Central memory CD8-positive, alpha-beta T cell (primary cell): ENCODE results near the gene COL23A1.

ENCODE experiments used
- ATAC-seq: fragments of 150-1000 bp; cut with Tn5 transposase; replicated peaks from 2 replicates; pipeline ENCODE4 v1.10.0; 2022; ENCODE audit warnings: mild to moderate bottlenecking, moderate FRiP score, moderate number of reproducible peaks; ENCODE audit not compliant: poor library complexity, severe bottlenecking; ENCODE audit errors: extremely low read depth
- DNase-seq, 2 donors: peaks; one replicate each; pipeline ENCODE4 v3.0.0; 2021; ENCODE audit warnings: low spot score in 2 of 2
- H3K27ac Mint-ChIP-seq: one replicate; pipeline ENCODE4 v1.8.0; 2022; ENCODE audit warnings: low read depth, mild to moderate bottlenecking, moderate library complexity, mixed read lengths
- H3K27me3 Mint-ChIP-seq: one replicate; pipeline ENCODE4 v1.8.0; 2022; ENCODE audit warnings: mixed read lengths
- H3K36me3 Mint-ChIP-seq: one replicate; pipeline ENCODE4 v1.8.0; 2022; ENCODE audit warnings: mild to moderate bottlenecking, moderate library complexity, mixed read lengths; ENCODE audit not compliant: insufficient read depth
- H3K4me1 Mint-ChIP-seq: one replicate; pipeline ENCODE4 v1.8.0; 2022; ENCODE audit warnings: mixed read lengths
- H3K4me3 Mint-ChIP-seq: one replicate; pipeline ENCODE4 v1.8.0; 2022; ENCODE audit warnings: mild to moderate bottlenecking, moderate library complexity, mixed read lengths
- H3K9me3 Mint-ChIP-seq: one replicate; pipeline ENCODE4 v1.8.0; 2022; ENCODE audit warnings: mixed read lengths

The COL23A1 gene

GRCh38 chr5:178563621-178564020, 26.6 kb downstream of the COL23A1 start:
- Mint-ChIP-seq H3K27me3 (peaks cover 50% of the 10 kb centered on the region), H3K4me3 (no peak overlapping the region), H3K9me3 (no peaks in the 10 kb centered on the region), H3K4me1 (no peaks in the 10 kb centered on the region), H3K27ac (no peak overlapping the region), H3K36me3 (no peaks in the 10 kb centered on the region)
- no peak for ATAC-seq
- no peak for DNase-seq

DNA sequence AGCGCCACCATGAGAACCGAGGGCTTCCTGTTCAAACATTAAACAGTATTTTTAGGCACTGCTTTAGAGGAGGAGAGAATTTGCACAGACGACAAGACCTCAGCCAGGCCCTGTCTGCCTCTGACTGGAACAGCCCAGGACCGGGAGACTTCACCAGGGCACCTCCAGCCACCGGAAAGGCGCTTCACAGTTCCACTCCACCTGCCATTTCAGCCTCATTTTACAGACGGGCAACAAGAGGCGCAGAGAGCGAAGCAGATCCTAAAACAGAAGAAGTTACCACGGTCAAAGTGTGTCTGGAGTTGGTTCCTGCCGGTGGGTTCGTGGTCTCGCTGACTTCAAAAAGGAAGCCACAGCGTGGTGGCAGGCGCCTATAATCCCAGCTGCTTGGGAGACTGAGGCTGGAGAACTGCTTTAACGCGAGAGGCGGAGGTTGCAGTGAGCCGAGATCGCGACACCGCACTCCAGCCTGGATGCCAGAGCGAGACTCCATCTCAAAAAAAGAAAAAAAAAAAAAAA, 28.4 kb downstream of the COL23A1 start:
- no peak for ATAC-seq
- H3K9me3 Mint-ChIP-seq, result no peaks in the 10 kb centered on the region
- no peaks in the 10 kb centered on the region for H3K36me3 Mint-ChIP-seq
- no peak overlapping the region for H3K4me3 Mint-ChIP-seq
- H3K27me3 Mint-ChIP-seq, result peaks cover 59% of the 10 kb centered on the region
- no peak for DNase-seq
- H3K27ac Mint-ChIP-seq, result no peak overlapping the region
- no peaks in the 10 kb centered on the region for H3K4me1 Mint-ChIP-seq

DNA sequence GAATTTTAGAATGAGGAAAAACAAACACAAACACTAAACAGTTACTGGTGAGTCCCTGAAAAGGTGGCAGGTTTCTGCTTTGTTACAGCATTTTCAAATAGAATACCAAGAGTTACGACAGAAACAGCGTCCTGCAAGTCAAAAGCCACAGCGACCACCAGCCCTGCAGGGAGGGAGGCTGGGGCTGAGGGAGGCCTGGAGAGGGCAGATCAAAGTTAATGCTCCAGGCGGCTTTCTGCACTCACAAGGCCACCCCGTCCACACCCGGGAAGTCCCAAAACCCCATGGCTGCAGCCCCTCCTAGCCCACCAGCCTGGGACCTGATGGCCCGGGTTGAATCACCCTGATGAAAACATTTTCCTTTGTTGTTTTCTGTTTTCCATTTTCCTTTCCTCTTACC, 29.3 kb downstream of the COL23A1 start:
- DNase-seq (no peak), ATAC-seq (no peak)
- H3K4me3 Mint-ChIP-seq, result no peak overlapping the region
- peaks cover 61% of the 10 kb centered on the region for H3K27me3 Mint-ChIP-seq
- H3K36me3 Mint-ChIP-seq, result no peaks in the 10 kb centered on the region
- no peaks in the 10 kb centered on the region for H3K4me1 Mint-ChIP-seq
- H3K9me3 Mint-ChIP-seq, result no peaks in the 10 kb centered on the region
- H3K27ac Mint-ChIP-seq, result no peak overlapping the region

GRCh38 chr5:178557416-178557815, 32.8 kb downstream of the COL23A1 start:
- no peaks in the 10 kb centered on the region for H3K36me3 Mint-ChIP-seq
- H3K4me1 Mint-ChIP-seq, result no peaks in the 10 kb centered on the region
- ATAC-seq (no peak), DNase-seq (no peak)
- H3K27ac Mint-ChIP-seq, result no peak overlapping the region
- H3K27me3 Mint-ChIP-seq, result peaks cover 61% of the 10 kb centered on the region
- H3K9me3 Mint-ChIP-seq, result no peaks in the 10 kb centered on the region
- H3K4me3 Mint-ChIP-seq, result no peak overlapping the region

GRCh38 chr5:178555771-178556211, 34.4 kb downstream of the COL23A1 start:
- Mint-ChIP-seq H3K4me1 (no peaks in the 10 kb centered on the region), H3K27me3 (peaks cover 61% of the 10 kb centered on the region), H3K4me3 (no peak overlapping the region), H3K27ac (no peak overlapping the region), H3K9me3 (no peaks in the 10 kb centered on the region), H3K36me3 (no peaks in the 10 kb centered on the region)
- ATAC-seq, result no peak
- DNase-seq, result no peak

DNA sequence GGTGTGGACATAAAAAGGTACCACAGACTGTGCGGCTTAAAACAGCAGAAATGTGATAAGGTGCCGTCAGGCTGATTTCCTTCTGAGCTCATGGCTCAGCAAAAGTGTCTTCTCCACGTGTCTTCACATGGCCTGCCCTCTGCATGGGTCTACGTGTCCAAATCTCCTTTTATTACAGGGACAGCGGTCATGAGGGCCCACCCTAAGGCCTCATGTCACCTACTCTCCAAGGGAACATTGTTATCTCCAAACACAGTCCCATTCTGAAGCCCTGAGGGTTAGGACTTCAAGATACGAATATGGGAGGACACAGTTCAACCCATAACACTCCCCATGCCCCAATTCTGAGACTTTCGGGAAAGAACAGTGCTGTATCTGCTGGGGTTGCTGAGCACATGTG, 35.2 kb downstream of the COL23A1 start:
- Mint-ChIP-seq H3K36me3 (no peaks in the 10 kb centered on the region), H3K9me3 (no peaks in the 10 kb centered on the region), H3K4me1 (no peaks in the 10 kb centered on the region), H3K4me3 (no peak overlapping the region), H3K27ac (no peak overlapping the region), H3K27me3 (peaks cover 55% of the 10 kb centered on the region)
- no peak for ATAC-seq
- DNase-seq, result no peak

DNA sequence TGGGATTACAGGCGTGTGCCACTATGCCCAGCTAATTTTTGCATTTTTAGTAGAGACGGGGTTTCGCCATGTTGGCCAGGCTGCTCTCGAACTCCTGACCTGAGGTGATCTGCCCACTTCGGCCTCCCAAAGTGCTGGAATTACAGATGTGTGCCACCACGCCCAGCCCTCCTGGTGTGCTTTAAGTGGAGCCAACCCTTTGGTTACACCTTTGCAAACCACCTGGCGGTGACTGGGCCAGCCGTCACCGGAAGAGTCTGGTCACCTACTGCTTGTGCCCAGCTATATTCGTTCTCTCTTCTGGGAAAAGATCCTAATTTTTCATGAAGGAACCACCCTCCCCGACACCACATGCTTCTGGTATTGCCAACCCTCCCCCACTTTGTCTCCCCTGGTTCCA, 35.9 kb downstream of the COL23A1 start:
- Mint-ChIP-seq H3K9me3 (no peaks in the 10 kb centered on the region), H3K4me1 (no peaks in the 10 kb centered on the region), H3K4me3 (no peak overlapping the region), H3K27me3 (peaks cover 48% of the 10 kb centered on the region), H3K36me3 (no peaks in the 10 kb centered on the region), H3K27ac (no peak overlapping the region)
- ATAC-seq (no peak), DNase-seq (no peak)

DNA sequence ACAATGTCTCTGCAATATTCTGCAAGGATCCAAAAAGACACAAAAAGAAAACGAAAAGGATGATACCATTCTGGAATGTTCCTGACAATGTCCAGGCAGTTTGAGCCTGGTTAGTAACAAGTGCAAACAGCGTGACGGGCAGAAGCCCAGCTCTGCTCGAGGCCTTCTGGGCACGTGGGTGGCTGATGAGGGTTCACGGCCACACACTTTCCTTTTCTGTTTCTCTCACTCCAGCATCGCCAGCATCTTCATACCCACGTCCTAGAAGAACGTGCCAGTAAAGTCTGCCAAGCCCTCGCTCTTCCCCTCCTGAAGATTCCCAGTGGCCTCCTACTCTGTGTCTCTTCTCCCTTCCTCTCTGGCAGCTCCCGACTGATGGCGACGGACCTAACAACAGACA, 36.7 kb downstream of the COL23A1 start:
- Mint-ChIP-seq H3K27ac (no peak overlapping the region), H3K36me3 (no peaks in the 10 kb centered on the region), H3K4me1 (no peaks in the 10 kb centered on the region), H3K9me3 (no peaks in the 10 kb centered on the region), H3K27me3 (peaks cover 40% of the 10 kb centered on the region), H3K4me3 (no peak overlapping the region)
- no peak for ATAC-seq
- DNase-seq, result no peak

DNA sequence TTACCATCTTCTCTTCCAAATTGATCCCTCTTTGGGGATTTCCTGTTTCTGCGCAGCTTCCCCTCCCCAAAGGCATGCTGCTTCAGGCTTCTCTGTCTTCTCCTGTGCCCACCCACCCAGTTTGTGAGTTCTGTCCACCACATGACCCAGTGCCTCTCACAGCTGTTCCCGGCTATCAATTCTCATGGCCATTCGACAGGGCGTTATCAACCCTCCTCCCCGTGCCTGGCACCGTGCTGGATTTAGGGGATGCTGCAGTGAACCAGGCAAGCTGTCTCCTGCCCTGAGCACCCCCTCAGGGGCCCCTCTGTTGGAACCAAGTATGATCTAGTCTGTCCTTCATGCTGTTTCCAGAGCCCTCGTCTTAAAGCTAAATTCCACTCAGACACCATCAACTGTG, 38.7 kb downstream of the COL23A1 start:
- Mint-ChIP-seq H3K36me3 (no peaks in the 10 kb centered on the region), H3K4me3 (no peak overlapping the region), H3K9me3 (no peaks in the 10 kb centered on the region), H3K27me3 (peaks cover 26% of the 10 kb centered on the region), H3K4me1 (no peaks in the 10 kb centered on the region), H3K27ac (no peak overlapping the region)
- ATAC-seq (no peak), DNase-seq (no peak)

DNA sequence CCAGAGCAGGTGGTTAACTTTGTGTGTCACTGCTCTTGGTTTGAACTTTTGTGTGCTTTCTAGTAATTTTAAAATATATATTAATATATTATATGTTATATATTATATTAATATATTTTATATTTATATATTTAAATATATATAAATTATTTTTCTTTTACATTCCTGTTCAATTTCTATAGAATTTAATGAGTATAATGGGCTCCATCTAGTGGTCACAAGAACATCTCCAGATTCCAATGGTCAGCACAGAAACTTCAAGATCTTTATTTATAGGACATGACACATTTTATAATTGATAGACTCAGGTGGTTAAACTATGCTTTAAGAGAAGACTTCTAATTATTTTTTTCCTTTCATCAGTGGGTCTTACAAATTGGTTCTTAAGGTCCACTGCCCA, 39.1 kb downstream of the COL23A1 start:
- H3K9me3 Mint-ChIP-seq, result no peaks in the 10 kb centered on the region
- no peak for DNase-seq
- peaks cover 27% of the 10 kb centered on the region for H3K27me3 Mint-ChIP-seq
- no peak overlapping the region for H3K27ac Mint-ChIP-seq
- no peaks in the 10 kb centered on the region for H3K4me1 Mint-ChIP-seq
- no peak overlapping the region for H3K4me3 Mint-ChIP-seq
- no peak for ATAC-seq
- H3K36me3 Mint-ChIP-seq, result no peaks in the 10 kb centered on the region

GRCh38 chr5:178548746-178549145, 41.4 kb downstream of the COL23A1 start:
- H3K4me1 Mint-ChIP-seq, result no peaks in the 10 kb centered on the region
- H3K4me3 Mint-ChIP-seq, result no peak overlapping the region
- H3K27me3 Mint-ChIP-seq, result peaks cover 10% of the 10 kb centered on the region
- DNase-seq, result no peak
- H3K36me3 Mint-ChIP-seq, result no peaks in the 10 kb centered on the region
- H3K9me3 Mint-ChIP-seq, result no peaks in the 10 kb centered on the region
- ATAC-seq, result no peak
- no peak overlapping the region for H3K27ac Mint-ChIP-seq

DNA sequence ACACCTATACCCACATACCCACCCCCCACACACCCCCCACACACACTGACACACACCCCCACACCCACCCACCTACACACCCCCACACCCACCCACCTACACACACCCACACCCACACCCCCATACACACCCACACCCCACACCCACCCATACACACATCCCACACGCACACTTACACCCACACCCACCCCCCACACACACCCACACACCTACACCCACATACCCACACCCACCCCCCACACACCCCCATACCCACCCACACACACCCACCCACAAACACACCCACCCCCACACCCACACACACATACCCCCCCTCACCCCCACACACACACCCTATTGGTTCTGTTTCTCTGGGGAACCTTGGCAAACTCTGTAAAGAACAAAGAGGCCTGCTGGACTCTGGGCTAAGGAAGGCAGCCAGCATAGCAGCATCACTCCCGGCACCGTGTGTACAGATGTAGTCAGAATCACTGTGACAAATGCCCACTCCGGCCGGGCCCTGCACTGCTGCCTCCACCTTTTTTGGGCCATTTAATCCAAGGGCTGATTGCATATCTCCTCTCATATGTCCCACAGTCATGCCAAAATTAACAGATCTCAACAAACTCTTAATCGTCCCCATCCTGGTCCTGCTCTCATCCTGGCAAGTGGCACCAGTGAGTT, 42.3 kb downstream of the COL23A1 start:
- no peaks in the 10 kb centered on the region for H3K9me3 Mint-ChIP-seq
- no peaks in the 10 kb centered on the region for H3K36me3 Mint-ChIP-seq
- H3K27me3 Mint-ChIP-seq, result peaks cover 10% of the 10 kb centered on the region
- H3K4me1 Mint-ChIP-seq, result no peaks in the 10 kb centered on the region
- DNase-seq (no peak), ATAC-seq (no peak)
- H3K4me3 Mint-ChIP-seq, result no peak overlapping the region
- no peak overlapping the region for H3K27ac Mint-ChIP-seq

GRCh38 chr5:178547052-178547666, 43.0 kb downstream of the COL23A1 start:
- H3K27ac Mint-ChIP-seq, result no peak overlapping the region
- ATAC-seq (no peak), DNase-seq (no peak)
- H3K27me3 Mint-ChIP-seq, result peaks cover 17% of the 10 kb centered on the region
- H3K36me3 Mint-ChIP-seq, result no peaks in the 10 kb centered on the region
- H3K4me1 Mint-ChIP-seq, result no peaks in the 10 kb centered on the region
- H3K9me3 Mint-ChIP-seq, result no peaks in the 10 kb centered on the region
- no peak overlapping the region for H3K4me3 Mint-ChIP-seq
